ENCODE data around the gene TEX10. TPM values are rescaled to one million over a fixed set of nuclear protein-coding genes. Genes with fewer than 3 reads are reported as not detected.
"Not testable (repeated sequence)": the region's sequence is repeated elsewhere in the genome, so short reads cannot be mapped to it uniquely, and the experiment has no call there.

Gene TEX10
- total RNA-seq, 1 donor from 2014 or later = 33.4 TPM

DNA sequence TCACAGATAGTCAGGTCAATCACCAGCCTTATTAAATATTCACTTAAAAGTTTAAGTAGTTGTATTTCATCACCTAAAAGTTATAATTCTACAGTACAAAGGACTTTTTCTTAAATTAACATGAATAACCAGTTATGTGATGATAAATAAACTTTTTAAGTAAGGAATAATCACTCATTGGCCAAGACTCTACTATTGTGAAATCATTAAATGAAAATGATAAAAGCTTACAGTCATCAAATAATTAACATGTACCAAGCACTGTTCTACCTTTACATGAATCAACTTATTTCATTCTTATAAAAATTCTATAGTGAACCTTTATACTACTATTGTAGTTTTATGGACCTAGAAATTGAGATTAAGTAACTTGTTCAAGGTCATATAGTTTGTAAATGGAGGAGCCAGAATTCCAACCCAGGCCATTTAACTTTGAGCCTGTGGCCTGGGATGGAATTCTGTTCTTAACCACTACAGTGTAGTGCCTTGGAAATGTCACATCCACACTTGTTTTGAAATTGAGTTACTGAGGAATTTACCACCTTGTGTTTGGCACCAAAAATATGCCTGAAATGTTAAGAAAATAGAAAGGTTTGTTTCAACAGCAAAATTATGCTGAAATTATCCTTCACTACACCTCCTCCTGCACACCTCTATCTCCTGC lies 41.4 kb upstream of the TEX10 start:
- no peak for DNase-seq (ENCODE audit: low read depth)
- Histone ChIP-seq H3K27me3 (ENCODE audit: control insufficient read depth, insufficient read depth, low read length) (no peaks in the 10 kb centered on the region), H3K36me3 (ENCODE audit: control insufficient read depth, insufficient read depth, low read length) (no peaks in the 10 kb centered on the region), H3K4me3 (ENCODE audit: low read depth, low read length) (no peak overlapping the region)
- TF ChIP-seq, protein P1, sequence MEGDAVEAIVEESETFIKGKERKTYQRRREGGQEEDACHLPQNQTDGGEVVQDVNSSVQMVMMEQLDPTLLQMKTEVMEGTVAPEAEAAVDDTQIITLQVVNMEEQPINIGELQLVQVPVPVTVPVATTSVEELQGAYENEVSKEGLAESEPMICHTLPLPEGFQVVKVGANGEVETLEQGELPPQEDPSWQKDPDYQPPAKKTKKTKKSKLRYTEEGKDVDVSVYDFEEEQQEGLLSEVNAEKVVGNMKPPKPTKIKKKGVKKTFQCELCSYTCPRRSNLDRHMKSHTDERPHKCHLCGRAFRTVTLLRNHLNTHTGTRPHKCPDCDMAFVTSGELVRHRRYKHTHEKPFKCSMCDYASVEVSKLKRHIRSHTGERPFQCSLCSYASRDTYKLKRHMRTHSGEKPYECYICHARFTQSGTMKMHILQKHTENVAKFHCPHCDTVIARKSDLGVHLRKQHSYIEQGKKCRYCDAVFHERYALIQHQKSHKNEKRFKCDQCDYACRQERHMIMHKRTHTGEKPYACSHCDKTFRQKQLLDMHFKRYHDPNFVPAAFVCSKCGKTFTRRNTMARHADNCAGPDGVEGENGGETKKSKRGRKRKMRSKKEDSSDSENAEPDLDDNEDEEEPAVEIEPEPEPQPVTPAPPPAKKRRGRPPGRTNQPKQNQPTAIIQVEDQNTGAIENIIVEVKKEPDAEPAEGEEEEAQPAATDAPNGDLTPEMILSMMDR (IDR thresholded peaks at IDR 0.05; ENCODE audit: insufficient read depth, low read length, poor library complexity, severe bottlenecking) = no peak

DNA sequence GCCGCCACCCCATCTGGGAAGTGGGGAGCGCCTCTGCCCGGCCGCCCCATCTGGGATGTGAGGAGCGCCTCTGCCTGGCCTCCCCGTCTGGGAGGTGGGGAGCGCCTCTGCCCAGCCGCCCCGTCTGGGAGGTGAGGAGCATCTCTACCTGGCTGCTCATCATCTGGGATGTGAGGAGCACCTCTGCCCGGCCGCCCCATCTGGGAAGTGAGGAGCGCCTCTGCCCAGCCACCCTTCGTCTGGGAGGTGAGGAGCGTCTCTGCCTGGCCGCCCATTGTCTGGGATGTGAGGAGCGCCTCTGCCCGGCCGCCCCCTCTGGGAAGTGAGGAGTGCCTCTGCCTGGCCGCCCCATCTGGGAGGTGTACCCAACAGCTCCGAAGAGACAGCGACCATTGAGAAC lies 40.2 kb upstream of the TEX10 start:
- not testable (repeated sequence) for H3K4me3 ChIP-seq (ENCODE audit: low read depth, low read length); H3K27me3 ChIP-seq (ENCODE audit: control insufficient read depth, insufficient read depth, low read length); DNase-seq (ENCODE audit: low read depth); H3K36me3 ChIP-seq (ENCODE audit: control insufficient read depth, insufficient read depth, low read length)

DNA sequence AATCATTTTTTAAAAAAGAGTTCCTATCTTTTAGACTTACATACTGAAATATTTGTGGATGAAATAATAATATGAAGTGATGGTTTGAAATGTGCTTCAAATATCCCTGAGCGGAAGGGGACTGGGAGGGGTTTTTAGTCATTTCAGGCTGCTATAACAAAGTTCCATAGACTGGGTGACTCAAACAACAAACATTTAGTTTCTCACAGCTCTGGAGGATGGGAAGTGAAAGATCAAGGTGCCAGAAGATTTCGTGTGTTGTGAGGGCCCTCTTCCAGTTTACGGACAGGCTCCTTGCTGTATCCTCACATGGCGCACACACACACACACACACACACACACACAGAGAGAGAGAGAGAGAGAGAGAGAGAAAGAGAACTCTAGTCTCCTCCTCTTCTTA lies 27.1 kb upstream of the TEX10 start:
- Histone ChIP-seq H3K27me3 (ENCODE audit: control insufficient read depth, insufficient read depth, low read length) (no peaks in the 10 kb centered on the region), H3K36me3 (ENCODE audit: control insufficient read depth, insufficient read depth, low read length) (no peaks in the 10 kb centered on the region), H3K4me3 (ENCODE audit: low read depth, low read length) (no peak overlapping the region)
- TF ChIP-seq, protein P1 (IDR thresholded peaks at IDR 0.05; ENCODE audit: insufficient read depth, low read length, poor library complexity, severe bottlenecking) = no peak
- DNase-seq (ENCODE audit: low read depth) = peak; percentile 7

DNA sequence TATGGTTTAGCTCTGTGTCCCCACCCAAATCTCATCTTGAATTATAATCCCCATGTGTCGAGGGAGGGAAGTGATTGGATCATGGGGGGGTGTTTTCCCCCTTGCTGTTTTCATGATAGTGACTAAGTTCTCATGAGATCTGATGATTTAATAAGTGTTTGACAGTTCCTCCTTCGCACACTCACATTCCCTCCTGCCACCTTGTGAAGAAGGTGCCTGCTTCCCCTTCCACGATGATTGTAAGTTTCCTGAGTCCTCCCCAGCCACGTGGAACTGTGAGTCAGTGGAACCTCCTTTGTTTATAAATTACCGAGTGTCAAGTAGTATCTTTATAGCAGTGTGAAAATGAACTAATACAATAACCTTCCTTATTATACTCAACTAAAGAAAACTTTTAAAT lies 24.3 kb upstream of the TEX10 start:
- no peak overlapping the region for H3K4me3 ChIP-seq (ENCODE audit: low read depth, low read length)
- no peak for DNase-seq (ENCODE audit: low read depth)
- TF ChIP-seq, protein P1 (IDR thresholded peaks at IDR 0.05; ENCODE audit: insufficient read depth, low read length, poor library complexity, severe bottlenecking) = no peak
- H3K27me3 ChIP-seq (ENCODE audit: control insufficient read depth, insufficient read depth, low read length) = no peaks in the 10 kb centered on the region
- H3K36me3 ChIP-seq (ENCODE audit: control insufficient read depth, insufficient read depth, low read length) = no peaks in the 10 kb centered on the region

DNA sequence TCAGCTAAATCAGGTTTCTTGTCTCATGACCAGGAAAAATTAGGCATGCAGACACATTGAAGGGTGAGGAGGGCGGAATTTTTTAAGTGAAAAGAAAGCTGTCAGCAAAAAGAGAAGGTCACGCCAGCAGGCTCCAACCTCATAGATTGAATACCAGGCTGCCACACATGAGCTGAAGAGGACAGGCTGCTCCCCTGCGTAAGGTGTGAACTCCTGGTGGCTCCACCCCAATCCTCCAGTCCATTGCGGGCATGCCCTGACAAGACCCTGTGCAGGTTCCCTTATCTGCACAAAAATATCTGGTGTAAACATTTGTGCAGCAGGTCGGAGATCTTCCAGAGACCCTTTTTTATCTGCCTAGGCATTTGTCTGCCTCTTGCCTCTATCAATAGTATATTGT lies 22.9 kb upstream of the TEX10 start:
- no peak overlapping the region for H3K4me3 ChIP-seq (ENCODE audit: low read depth, low read length)
- no peak for DNase-seq (ENCODE audit: low read depth)
- TF ChIP-seq, protein P1 (IDR thresholded peaks at IDR 0.05; ENCODE audit: insufficient read depth, low read length, poor library complexity, severe bottlenecking) = no peak

DNA sequence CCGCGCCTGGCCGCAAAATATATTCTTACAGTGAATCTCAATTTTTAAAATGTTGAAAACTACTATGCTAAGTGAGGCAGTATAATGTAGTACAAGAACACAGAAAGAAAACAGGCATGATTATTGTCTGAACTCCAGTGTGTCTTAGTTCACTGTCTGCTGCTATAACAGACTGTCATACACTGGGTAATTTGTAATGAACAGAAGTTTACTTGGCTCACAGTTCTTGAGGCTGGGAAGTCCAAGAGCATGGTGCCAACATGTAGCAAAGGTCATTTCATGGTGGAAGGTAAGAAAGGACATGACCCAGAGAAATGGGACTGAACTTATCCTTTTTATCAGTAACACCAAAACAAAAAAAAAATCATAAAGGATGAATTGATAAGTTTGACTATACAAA lies 19.9 kb upstream of the TEX10 start:
- H3K27me3 ChIP-seq (ENCODE audit: control insufficient read depth, insufficient read depth, low read length) = no peaks in the 10 kb centered on the region
- no peak overlapping the region for H3K4me3 ChIP-seq (ENCODE audit: low read depth, low read length)
- DNase-seq (ENCODE audit: low read depth) = no peak
- TF ChIP-seq, protein P1 (IDR thresholded peaks at IDR 0.05; ENCODE audit: insufficient read depth, low read length, poor library complexity, severe bottlenecking) = no peak
- H3K36me3 ChIP-seq (ENCODE audit: control insufficient read depth, insufficient read depth, low read length) = no peaks in the 10 kb centered on the region

More for the DNA sequence above, 22.9 kb upstream of the TEX10 start:
- no peaks in the 10 kb centered on the region for H3K36me3 ChIP-seq (ENCODE audit: control insufficient read depth, insufficient read depth, low read length)
- no peaks in the 10 kb centered on the region for H3K27me3 ChIP-seq (ENCODE audit: control insufficient read depth, insufficient read depth, low read length)
